GM23338 (cell line): ENCODE data around the gene ILDR2. TPM values are rescaled to one million over a fixed set of nuclear protein-coding genes. Genes with fewer than 3 reads are reported as not detected.

ENCODE experiments used
- ATAC-seq: fragments of 200-7000 bp; cut with Tn5 transposase; 3 replicates; pipeline ENCODE4 v1.9.1; 2020
- DNase-seq: peaks from one replicate; pipeline ENCODE4 v3.0.0-alpha.2; 2015; ENCODE audit warnings: low spot score
- H2AFZ ChIP-seq: fragments of 200-600 bp; sonication (generic); 2 replicates; pipeline ENCODE4 v1.8.0; 2016; ENCODE audit warnings: antibody characterized with exemption, mild to moderate bottlenecking, moderate library complexity
- H3F3A ChIP-seq: fragments of 200-600 bp; sonication (generic); replicated peaks from 2 replicates; pipeline ENCODE4 v1.8.0; 2017; ENCODE audit warnings: antibody characterized with exemption, mixed run types, low read depth
- H3K27ac ChIP-seq: fragments of 200-600 bp; sonication (generic); 2 replicates; pipeline ENCODE4 v1.6.1; 2016; ENCODE audit warnings: low read depth
- H3K27me3 ChIP-seq: fragments of 200-600 bp; sonication (generic); 2 replicates; pipeline ENCODE4 v1.8.0; 2016; ENCODE audit warnings: mild to moderate bottlenecking, mixed run types, moderate library complexity; ENCODE audit not compliant: insufficient read depth
- H3K36me3 ChIP-seq: fragments of 200-600 bp; sonication (generic); 2 replicates; pipeline ENCODE4 v1.8.0; 2016; ENCODE audit warnings: mild to moderate bottlenecking; ENCODE audit not compliant: insufficient read depth
- H3K4me1 ChIP-seq: fragments of 200-600 bp; sonication (generic); 2 replicates; pipeline ENCODE4 v1.8.0; 2016; ENCODE audit warnings: mild to moderate bottlenecking, moderate library complexity; ENCODE audit not compliant: insufficient read depth
- H3K4me2 ChIP-seq: fragments of 200-600 bp; sonication (generic); 2 replicates; pipeline ENCODE4 v1.7.1; 2017; ENCODE audit warnings: mixed run types
- H3K4me3 ChIP-seq: fragments of 200-600 bp; sonication (generic); 2 replicates; pipeline ENCODE4 v1.6.1; 2016; ENCODE audit warnings: mixed run types
- H3K79me2 ChIP-seq: fragments of 200-600 bp; sonication (generic); replicated peaks from 2 replicates; pipeline ENCODE4 v1.8.0; 2017; ENCODE audit warnings: mild to moderate bottlenecking; ENCODE audit not compliant: insufficient read depth
- H3K9me2 ChIP-seq: fragments of 200-600 bp; sonication (generic); 2 replicates; pipeline ENCODE4 v1.8.0; 2017; ENCODE audit not compliant: insufficient read depth
- H4K20me1 ChIP-seq: fragments of 200-600 bp; sonication (generic); replicated peaks from 2 replicates; pipeline ENCODE4 v1.8.0; 2017; ENCODE audit warnings: mild to moderate bottlenecking; ENCODE audit not compliant: insufficient read depth
- H3K27ac Mint-ChIP-seq: 2 replicates; pipeline ENCODE4 v1.8.0; 2020; ENCODE audit warnings: inconsistent platforms, mild to moderate bottlenecking, moderate library complexity, mixed read lengths
- H3K27me3 Mint-ChIP-seq: 3 replicates; pipeline ENCODE4 v1.8.0; 2022; ENCODE audit warnings: low read depth, mild to moderate bottlenecking, moderate library complexity, mixed read lengths, inconsistent platforms; ENCODE audit not compliant: insufficient read depth, poor library complexity
- H3K36me3 Mint-ChIP-seq: 3 replicates; pipeline ENCODE4 v1.8.0; 2021; ENCODE audit warnings: low read depth, mild to moderate bottlenecking, inconsistent platforms, moderate library complexity, mixed read lengths
- H3K4me1 Mint-ChIP-seq: 3 replicates; pipeline ENCODE4 v1.8.0; 2020; ENCODE audit warnings: mild to moderate bottlenecking, inconsistent platforms, mixed read lengths
- H3K4me3 Mint-ChIP-seq: 3 replicates; pipeline ENCODE4 v1.8.0; 2021; ENCODE audit warnings: moderate library complexity, mild to moderate bottlenecking, inconsistent platforms, mixed read lengths
- H3K9me3 Mint-ChIP-seq: 3 replicates; pipeline ENCODE4 v1.8.0; 2020; ENCODE audit warnings: moderate library complexity, mild to moderate bottlenecking, inconsistent platforms, mixed read lengths
- CREB1 ChIP-seq: fragments of 250-450 bp; sonication (Bioruptor Pico); IDR thresholded peaks from 2 replicates; pipeline ENCODE4 v1.5.0; 2020; ENCODE audit warnings: low read depth, mild to moderate bottlenecking, moderate library complexity
- ETS1 ChIP-seq: IDR thresholded peaks from 2 replicates; pipeline ENCODE4 v1.6.1; 2016; ENCODE audit warnings: antibody characterized with exemption
- EZH2phosphoT487 ChIP-seq: fragments of 200-600 bp; sonication (generic); IDR thresholded peaks from one replicate; pipeline ENCODE4 v1.8.1; 2018; ENCODE audit warnings: antibody characterized with exemption; ENCODE audit not compliant: unreplicated experiment
- REST ChIP-seq: IDR thresholded peaks from one replicate; pipeline ENCODE4 v1.6.1; 2018; ENCODE audit warnings: antibody characterized with exemption; ENCODE audit not compliant: unreplicated experiment
- ZNF331 ChIP-seq: fragments of 250-450 bp; sonication (Bioruptor Pico); IDR thresholded peaks from 2 replicates; pipeline ENCODE4 v1.5.0; 2020; ENCODE audit warnings: low read depth, mild to moderate bottlenecking, moderate library complexity
- ZNF462 ChIP-seq: fragments of 250-450 bp; sonication (Bioruptor Pico); IDR thresholded peaks from 2 replicates; pipeline ENCODE4 v1.5.0; 2020; ENCODE audit warnings: mild to moderate bottlenecking, moderate library complexity
- polyA plus RNA-seq: library from polyadenylated mRNA; unstranded; fragments of >200 nt; fragmentation: Nextera tagmentation; extraction: Ambion mirVana; gene quantifications from 2 replicates; pipeline ENCODE4 v1.2.1, GENCODE V29; 2016
- total RNA-seq: library from RNA; depleted of rRNA; stranded (reverse); fragments of >200 nt; shearing (Covaris generic); gene quantifications from 2 replicates; pipeline ENCODE4 v1.2.3, GENCODE V29; 2014
- TF ChIP-seq, protein P1 (sequence below), 2 experiments: fragments of 200-600 bp in 1 of 2; sonication (generic) in 1 of 2; conservative IDR thresholded peaks; 2 replicates each; pipeline versions ENCODE4 v1.5.1 to v1.6.1; 2016 to 2017; ENCODE audit warnings: antibody characterized with exemption in 2 of 2, low read depth in 2 of 2, mild to moderate bottlenecking in 2 of 2, moderate library complexity in 1 of 2

The ILDR2 gene
- total and polyA plus RNA-seq, 2 experiments from 2014 or later, result 0.27 to 2.4 TPM

- Histone ChIP-seq H3F3A (no peaks in the 10 kb centered on the region; the same call in 1 of the 2 replicates), H3K4me3 (no peak overlapping the region), H2AFZ (no peak overlapping the region), H3K27me3 (peaks cover 54% of the 10 kb centered on the region), H4K20me1 (no peaks in the 10 kb centered on the region), H3K4me2 (no peak overlapping the region), H3K4me1 (peaks cover 11% of the 10 kb centered on the region; the same call in 1 of the 2 replicates), H3K27ac (no peak overlapping the region), H3K36me3 (no peaks in the 10 kb centered on the region), H3K9me2 (no peaks in the 10 kb centered on the region), H3K79me2 (no peaks in the 10 kb centered on the region)
- H3K27me3 Mint-ChIP-seq, result peaks cover 35% of the 10 kb centered on the region
- peaks cover 13% of the 10 kb centered on the region for H3K4me1 Mint-ChIP-seq
- H3K4me3 Mint-ChIP-seq, result no peak overlapping the region
- H3K27ac Mint-ChIP-seq, result no peak overlapping the region
- no peaks in the 10 kb centered on the region for H3K36me3 Mint-ChIP-seq
- ATAC-seq (no peak), DNase-seq (no peak)
- TF ChIP-seq REST (no peak), ETS1 (no peak)
- TF ChIP-seq, protein P1, sequence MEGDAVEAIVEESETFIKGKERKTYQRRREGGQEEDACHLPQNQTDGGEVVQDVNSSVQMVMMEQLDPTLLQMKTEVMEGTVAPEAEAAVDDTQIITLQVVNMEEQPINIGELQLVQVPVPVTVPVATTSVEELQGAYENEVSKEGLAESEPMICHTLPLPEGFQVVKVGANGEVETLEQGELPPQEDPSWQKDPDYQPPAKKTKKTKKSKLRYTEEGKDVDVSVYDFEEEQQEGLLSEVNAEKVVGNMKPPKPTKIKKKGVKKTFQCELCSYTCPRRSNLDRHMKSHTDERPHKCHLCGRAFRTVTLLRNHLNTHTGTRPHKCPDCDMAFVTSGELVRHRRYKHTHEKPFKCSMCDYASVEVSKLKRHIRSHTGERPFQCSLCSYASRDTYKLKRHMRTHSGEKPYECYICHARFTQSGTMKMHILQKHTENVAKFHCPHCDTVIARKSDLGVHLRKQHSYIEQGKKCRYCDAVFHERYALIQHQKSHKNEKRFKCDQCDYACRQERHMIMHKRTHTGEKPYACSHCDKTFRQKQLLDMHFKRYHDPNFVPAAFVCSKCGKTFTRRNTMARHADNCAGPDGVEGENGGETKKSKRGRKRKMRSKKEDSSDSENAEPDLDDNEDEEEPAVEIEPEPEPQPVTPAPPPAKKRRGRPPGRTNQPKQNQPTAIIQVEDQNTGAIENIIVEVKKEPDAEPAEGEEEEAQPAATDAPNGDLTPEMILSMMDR (conservative IDR thresholded peaks at IDR 0.05; ENCODE audit: low read depth in 2 of 2), result no peak
- H3K9me3 Mint-ChIP-seq, result no peaks in the 10 kb centered on the region
Observed at GRCh38 chr1:166978821-166979220, 3.5 kb upstream of the ILDR2 start.

DNA sequence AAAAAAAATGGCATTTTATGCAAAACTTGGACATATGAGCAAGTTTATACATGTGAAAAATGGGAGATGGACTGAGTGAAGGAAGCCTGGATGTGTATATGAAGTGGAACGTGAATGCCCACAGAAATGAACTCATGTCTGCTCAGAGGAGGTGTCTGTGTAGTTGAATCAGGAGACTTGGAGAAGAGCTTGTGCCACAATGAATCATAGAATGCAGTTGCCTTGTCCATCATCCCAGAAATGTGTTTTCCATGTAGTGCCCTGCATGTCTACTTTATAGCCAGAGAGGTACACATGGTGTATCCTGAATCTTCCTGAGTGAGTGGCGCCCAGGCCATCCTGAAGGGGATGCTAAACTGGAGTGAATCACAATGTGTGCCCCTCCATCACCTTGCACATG is 2.6 kb upstream of the ILDR2 start:
- Histone ChIP-seq H3K79me2 (no peaks in the 10 kb centered on the region), H4K20me1 (no peaks in the 10 kb centered on the region), H3K27me3 (peaks cover 63% of the 10 kb centered on the region), H3K36me3 (no peaks in the 10 kb centered on the region), H2AFZ (no peak overlapping the region), H3F3A (no peaks in the 10 kb centered on the region; the same call in 1 of the 2 replicates), H3K4me2 (no peak overlapping the region), H3K4me1 (peaks cover 11% of the 10 kb centered on the region; the same call in 1 of the 2 replicates), H3K27ac (no peak overlapping the region), H3K9me2 (no peaks in the 10 kb centered on the region), H3K4me3 (no peak overlapping the region)
- Mint-ChIP-seq H3K9me3 (no peaks in the 10 kb centered on the region), H3K27me3 (peaks cover 41% of the 10 kb centered on the region), H3K4me3 (no peak overlapping the region), H3K4me1 (peaks cover 13% of the 10 kb centered on the region), H3K36me3 (no peaks in the 10 kb centered on the region), H3K27ac (no peak overlapping the region)
- no peak for DNase-seq
- no peak for ATAC-seq
- TF ChIP-seq ZNF462 (CRISPR knock-in tag) (no peak), ETS1 (no peak), CREB1 (CRISPR knock-in tag) (no peak), ZNF331 (CRISPR knock-in tag) (no peak), EZH2phosphoT487 (no peak)
